Purkinje cell (primary cell): ENCODE measurements around the gene UNC45B. TPM values are rescaled to one million over a fixed set of nuclear protein-coding genes. Genes with fewer than 3 reads are reported as not detected.

Experiments used
- polyA plus RNA-seq: library from polyadenylated mRNA; unstranded; fragments of >200 nt; fragmentation: Nextera tagmentation; gene quantifications from 2 replicates; pipeline ENCODE4 v1.2.1, GENCODE V29; 2014

UNC45B gene
- polyA plus RNA-seq = not detected in 2 replicates

DNA sequence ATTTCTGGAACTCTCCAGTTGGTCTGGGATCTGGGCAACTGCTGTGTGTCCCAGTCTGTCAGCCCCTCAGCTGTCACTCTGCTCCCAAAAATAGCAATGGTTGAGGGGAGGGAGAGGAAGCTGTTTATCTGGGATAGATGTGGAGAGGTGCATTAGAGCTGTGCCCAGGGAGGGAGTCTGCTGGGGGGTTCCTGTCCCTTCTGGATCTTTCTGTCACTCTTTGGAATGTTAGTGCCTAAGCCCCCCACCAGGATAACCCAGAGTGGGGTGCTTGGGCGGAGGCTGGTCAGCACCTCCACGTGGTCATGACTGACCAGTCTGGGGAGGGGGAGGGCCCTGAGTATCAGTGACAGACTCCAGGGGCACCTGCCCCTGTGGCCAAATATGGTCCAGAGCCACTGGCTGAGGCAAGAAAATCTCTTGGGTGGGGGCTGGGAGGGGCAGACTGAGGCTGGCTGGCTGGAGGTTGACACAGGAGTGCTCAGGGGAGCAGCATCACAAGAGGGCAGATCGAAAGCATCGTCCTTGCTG is at the start of gene UNC45B:
UNC45B (plus strand) TSS at position 443 of the 531 bp plus-strand sequence. CDS start 447 bp downstream, outside the sequence.

GRCh38 chr17:35119370-35120165 is 28.0 kb upstream of the UNC45B start, which contains the start of gene RAD51D:
Gene RAD51D (minus strand): TSS chr17:35119860. CDS start chr17:35119613, 247 bp downstream.

DNA sequence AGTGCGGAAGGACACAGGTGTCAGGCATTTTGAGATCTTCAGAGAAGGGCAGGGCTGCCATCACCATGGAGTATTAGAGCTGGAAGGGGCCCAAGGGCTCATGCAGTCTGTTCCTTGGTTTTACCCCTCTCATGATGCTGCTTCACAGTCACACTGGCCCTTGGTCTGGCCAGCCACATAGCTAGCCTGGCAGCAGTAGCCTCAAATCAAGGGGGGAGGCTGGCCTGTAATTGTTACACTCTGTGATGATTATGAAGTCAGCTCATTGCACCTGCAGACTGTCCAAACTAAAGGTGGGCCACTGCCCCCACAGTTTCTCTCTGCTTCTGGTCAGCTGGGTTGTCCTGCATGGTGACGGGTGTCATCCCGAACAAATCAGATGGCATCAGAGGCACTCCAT is 26.3 kb upstream of the UNC45B start, which contains the start of gene FNDC8:
FNDC8 (plus strand) TSS at position 301 of the 400 bp plus-strand sequence; CDS start at position 380, 79 bp downstream.

GRCh38 chr17:35141681-35142466 is 5.7 kb upstream of the UNC45B start, which contains the start of gene NLE1:
Gene NLE1 (minus strand): TSS chr17:35142303. CDS start chr17:35142275, 28 bp downstream.

GRCh38 chr17:35194001-35194400 is 46.4 kb downstream of the UNC45B start, which contains the start of gene SLC35G3:
Gene SLC35G3 (minus strand): TSS chr17:35194393. CDS start chr17:35194307, 86 bp downstream.

Other genes with a start within 250 kb of the UNC45B start
- gene CCT6B, start 186.4 kb upstream of the UNC45B start, polyA plus RNA-seq = 5.4 and 7.0 TPM in 2 replicates
- 13.1 and 15.5 TPM in 2 replicates for gene ZNF830, start 186.3 kb upstream of the UNC45B start, polyA plus RNA-seq
- 8.4 and 10.0 TPM in 2 replicates for gene LIG3, start 167.3 kb upstream of the UNC45B start, polyA plus RNA-seq
- gene RFFL, start 84.1 kb upstream of the UNC45B start, polyA plus RNA-seq = 0.69 TPM in 1 of 2 replicates, not detected in the other
- 4.2 and 5.1 TPM in 2 replicates for gene RAD51D, start 28.0 kb upstream of the UNC45B start, polyA plus RNA-seq
- gene FNDC8, start 26.2 kb upstream of the UNC45B start, polyA plus RNA-seq = not detected in 2 replicates
- gene NLE1, start 5.5 kb upstream of the UNC45B start, polyA plus RNA-seq = 1.1 and 2.9 TPM in 2 replicates
- gene SLC35G3, start 46.6 kb downstream of the UNC45B start, polyA plus RNA-seq = not detected in 2 replicates
- gene SLFN5, start 95.3 kb downstream of the UNC45B start, polyA plus RNA-seq = 1.7 and 3.4 TPM in 2 replicates
- gene SLFN11, start 225.8 kb downstream of the UNC45B start, polyA plus RNA-seq = 0.27 and 0.59 TPM in 2 replicates